Measurements from ENCODE around the gene NEU3. TPM values are rescaled to one million over a fixed set of nuclear protein-coding genes. Genes with fewer than 3 reads are reported as not detected.

The NEU3 gene
- total RNA-seq, 1 experiment from 2014 or later = 12.5 TPM

DNA sequence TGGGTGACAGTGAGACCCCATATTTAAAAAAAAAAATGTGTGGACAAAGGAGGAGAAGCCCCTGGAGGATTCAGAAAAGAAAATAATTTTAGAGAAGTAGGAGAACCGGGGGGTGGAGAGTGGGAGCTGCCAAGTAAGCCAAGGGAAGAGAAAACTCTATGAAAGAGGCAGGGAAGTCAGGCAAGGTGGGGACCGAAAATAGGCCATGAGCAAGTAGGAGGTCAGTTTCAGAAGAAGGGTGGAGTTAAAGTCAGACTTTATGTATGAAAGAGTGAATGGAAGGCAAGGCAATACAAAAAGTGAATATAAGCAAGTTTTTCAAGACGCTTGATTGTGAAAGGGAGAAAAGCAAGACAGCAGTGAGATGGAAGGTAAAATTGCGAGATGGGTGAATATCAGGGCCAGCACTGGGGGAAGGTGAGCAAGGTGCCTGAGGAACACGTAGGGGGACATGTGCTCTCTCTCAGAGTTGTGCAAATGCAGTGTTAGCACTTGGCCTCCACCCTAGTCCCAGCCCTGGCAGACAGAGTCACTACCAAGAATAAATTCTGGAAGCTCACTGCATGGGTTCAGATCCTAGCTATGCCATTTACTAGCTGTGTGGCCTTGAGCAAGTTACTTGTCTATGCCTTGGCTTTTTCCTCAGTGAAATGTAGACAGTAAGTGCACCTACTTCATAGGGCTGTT lies 46.5 kb upstream of the NEU3 start:
- ChIA-PET POLR2A (no interaction called here), CTCF (interaction anchor here (1.4 kb wide), 1 partner anchor 13 kb away, joined by 3 read pairs; no protein-coding TSS in a partner anchor), RAD21 (ENCODE audit: low non-redundant PET in 1 of 2, low total read pairs in 2 of 2, uncharacterized antibody in 2 of 2, unreplicated experiment in 2 of 2) (no interaction called here)
- DNase-seq (ENCODE audit: low read depth, low spot score) (no peak), ATAC-seq (no peak)
- no TSS peak for BruUV-seq (replicated peaks)
- no peaks in the 10 kb centered on the region for H3K27me3 ChIP-seq (ENCODE audit: insufficient read depth, low read length)
- no peaks in the 10 kb centered on the region for H3K9me2 ChIP-seq (ENCODE audit: insufficient read depth)
- intact Hi-C loops (cut with micrococcal nuclease) = no loop called here
- TF ChIP-seq EZH2phosphoT487 (IDR thresholded peaks at IDR 0.05; ENCODE audit: borderline replicate concordance) (no peak), TCF7L2 (IDR thresholded peaks at IDR 0.05; ENCODE audit: borderline replicate concordance, extremely low read depth, insufficient read depth, insufficient read length) (no peak), JUND (IDR thresholded peaks at IDR 0.05) (no peak), YY1 (IDR thresholded peaks at IDR 0.05; ENCODE audit: extremely low read depth, insufficient replicate concordance, low read depth, low read length) (no peak), ZNF274 (IDR thresholded peaks at IDR 0.05; ENCODE audit: low read depth, low read length) (no peak), ELF1 (IDR thresholded peaks at IDR 0.05; ENCODE audit: borderline replicate concordance, low read depth) (no peak), EZH2 (IDR thresholded peaks at IDR 0.05) (no peak), SP1 (IDR thresholded peaks at IDR 0.05; ENCODE audit: low read depth) (no peak), FOSL1 (IDR thresholded peaks at IDR 0.05; ENCODE audit: low read depth) (no peak), ZFX (IDR thresholded peaks at IDR 0.05) (no peak), SIN3A (IDR thresholded peaks at IDR 0.05; ENCODE audit: low read depth) (no peak), CBX3 (IDR thresholded peaks at IDR 0.05; ENCODE audit: low read depth) (no peak), RAD21 (IDR thresholded peaks at IDR 0.05; ENCODE audit: low read depth) (no peak), CEBPB (IDR thresholded peaks at IDR 0.05; ENCODE audit: low read depth) (no peak)
- TF ChIP-seq, protein P1, sequence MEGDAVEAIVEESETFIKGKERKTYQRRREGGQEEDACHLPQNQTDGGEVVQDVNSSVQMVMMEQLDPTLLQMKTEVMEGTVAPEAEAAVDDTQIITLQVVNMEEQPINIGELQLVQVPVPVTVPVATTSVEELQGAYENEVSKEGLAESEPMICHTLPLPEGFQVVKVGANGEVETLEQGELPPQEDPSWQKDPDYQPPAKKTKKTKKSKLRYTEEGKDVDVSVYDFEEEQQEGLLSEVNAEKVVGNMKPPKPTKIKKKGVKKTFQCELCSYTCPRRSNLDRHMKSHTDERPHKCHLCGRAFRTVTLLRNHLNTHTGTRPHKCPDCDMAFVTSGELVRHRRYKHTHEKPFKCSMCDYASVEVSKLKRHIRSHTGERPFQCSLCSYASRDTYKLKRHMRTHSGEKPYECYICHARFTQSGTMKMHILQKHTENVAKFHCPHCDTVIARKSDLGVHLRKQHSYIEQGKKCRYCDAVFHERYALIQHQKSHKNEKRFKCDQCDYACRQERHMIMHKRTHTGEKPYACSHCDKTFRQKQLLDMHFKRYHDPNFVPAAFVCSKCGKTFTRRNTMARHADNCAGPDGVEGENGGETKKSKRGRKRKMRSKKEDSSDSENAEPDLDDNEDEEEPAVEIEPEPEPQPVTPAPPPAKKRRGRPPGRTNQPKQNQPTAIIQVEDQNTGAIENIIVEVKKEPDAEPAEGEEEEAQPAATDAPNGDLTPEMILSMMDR (IDR thresholded peaks at IDR 0.05 in 2 of 3, conservative IDR thresholded peaks at IDR 0.05 in 1 of 3; ENCODE audit: borderline replicate concordance in 1 of 3, insufficient read depth in 1 of 3, low read depth in 2 of 3, low read length in 2 of 3) = no peak
- TF ChIP-seq, protein P2, sequence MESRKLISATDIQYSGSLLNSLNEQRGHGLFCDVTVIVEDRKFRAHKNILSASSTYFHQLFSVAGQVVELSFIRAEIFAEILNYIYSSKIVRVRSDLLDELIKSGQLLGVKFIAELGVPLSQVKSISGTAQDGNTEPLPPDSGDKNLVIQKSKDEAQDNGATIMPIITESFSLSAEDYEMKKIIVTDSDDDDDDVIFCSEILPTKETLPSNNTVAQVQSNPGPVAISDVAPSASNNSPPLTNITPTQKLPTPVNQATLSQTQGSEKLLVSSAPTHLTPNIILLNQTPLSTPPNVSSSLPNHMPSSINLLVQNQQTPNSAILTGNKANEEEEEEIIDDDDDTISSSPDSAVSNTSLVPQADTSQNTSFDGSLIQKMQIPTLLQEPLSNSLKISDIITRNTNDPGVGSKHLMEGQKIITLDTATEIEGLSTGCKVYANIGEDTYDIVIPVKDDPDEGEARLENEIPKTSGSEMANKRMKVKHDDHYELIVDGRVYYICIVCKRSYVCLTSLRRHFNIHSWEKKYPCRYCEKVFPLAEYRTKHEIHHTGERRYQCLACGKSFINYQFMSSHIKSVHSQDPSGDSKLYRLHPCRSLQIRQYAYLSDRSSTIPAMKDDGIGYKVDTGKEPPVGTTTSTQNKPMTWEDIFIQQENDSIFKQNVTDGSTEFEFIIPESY (IDR thresholded peaks at IDR 0.05; ENCODE audit: extremely low read depth, insufficient replicate concordance, low read length) = no peak
- TF ChIP-seq, protein P3, sequence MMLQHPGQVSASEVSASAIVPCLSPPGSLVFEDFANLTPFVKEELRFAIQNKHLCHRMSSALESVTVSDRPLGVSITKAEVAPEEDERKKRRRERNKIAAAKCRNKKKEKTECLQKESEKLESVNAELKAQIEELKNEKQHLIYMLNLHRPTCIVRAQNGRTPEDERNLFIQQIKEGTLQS (IDR thresholded peaks at IDR 0.05) = no peak
- TF ChIP-seq, protein P4, sequence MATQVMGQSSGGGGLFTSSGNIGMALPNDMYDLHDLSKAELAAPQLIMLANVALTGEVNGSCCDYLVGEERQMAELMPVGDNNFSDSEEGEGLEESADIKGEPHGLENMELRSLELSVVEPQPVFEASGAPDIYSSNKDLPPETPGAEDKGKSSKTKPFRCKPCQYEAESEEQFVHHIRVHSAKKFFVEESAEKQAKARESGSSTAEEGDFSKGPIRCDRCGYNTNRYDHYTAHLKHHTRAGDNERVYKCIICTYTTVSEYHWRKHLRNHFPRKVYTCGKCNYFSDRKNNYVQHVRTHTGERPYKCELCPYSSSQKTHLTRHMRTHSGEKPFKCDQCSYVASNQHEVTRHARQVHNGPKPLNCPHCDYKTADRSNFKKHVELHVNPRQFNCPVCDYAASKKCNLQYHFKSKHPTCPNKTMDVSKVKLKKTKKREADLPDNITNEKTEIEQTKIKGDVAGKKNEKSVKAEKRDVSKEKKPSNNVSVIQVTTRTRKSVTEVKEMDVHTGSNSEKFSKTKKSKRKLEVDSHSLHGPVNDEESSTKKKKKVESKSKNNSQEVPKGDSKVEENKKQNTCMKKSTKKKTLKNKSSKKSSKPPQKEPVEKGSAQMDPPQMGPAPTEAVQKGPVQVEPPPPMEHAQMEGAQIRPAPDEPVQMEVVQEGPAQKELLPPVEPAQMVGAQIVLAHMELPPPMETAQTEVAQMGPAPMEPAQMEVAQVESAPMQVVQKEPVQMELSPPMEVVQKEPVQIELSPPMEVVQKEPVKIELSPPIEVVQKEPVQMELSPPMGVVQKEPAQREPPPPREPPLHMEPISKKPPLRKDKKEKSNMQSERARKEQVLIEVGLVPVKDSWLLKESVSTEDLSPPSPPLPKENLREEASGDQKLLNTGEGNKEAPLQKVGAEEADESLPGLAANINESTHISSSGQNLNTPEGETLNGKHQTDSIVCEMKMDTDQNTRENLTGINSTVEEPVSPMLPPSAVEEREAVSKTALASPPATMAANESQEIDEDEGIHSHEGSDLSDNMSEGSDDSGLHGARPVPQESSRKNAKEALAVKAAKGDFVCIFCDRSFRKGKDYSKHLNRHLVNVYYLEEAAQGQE (IDR thresholded peaks at IDR 0.05; ENCODE audit: low read depth) = no peak
- TF ChIP-seq, protein P5, sequence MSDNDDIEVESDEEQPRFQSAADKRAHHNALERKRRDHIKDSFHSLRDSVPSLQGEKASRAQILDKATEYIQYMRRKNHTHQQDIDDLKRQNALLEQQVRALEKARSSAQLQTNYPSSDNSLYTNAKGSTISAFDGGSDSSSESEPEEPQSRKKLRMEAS (IDR thresholded peaks at IDR 0.05) = no peak
- no peak overlapping the region for H2AFZ ChIP-seq (ENCODE audit: low read depth, low read length, poor library complexity, severe bottlenecking)
- no peak overlapping the region for H3K9ac ChIP-seq (ENCODE audit: low read length)
- no peaks in the 10 kb centered on the region for H3K9me3 ChIP-seq (ENCODE audit: control insufficient read depth in 1 of 2, insufficient read depth in 1 of 2, low read depth in 1 of 2, low read length in 2 of 2)
- no peak overlapping the region for H3K4me2 ChIP-seq (ENCODE audit: low read length)
- no peak overlapping the region for H3K4me3 ChIP-seq (replicated peaks in 1 of 2; ENCODE audit: low read depth in 1 of 2, low read length in 2 of 2)
- H4K20me1 ChIP-seq (ENCODE audit: insufficient read depth) = no peaks in the 10 kb centered on the region
- no peak overlapping the region for H3K27ac ChIP-seq (ENCODE audit: low read depth, low read length)
- H3K79me2 ChIP-seq (ENCODE audit: insufficient read depth, low read length) = peaks cover 3% of the 10 kb centered on the region; the same call in 1 of the 2 replicates
- peaks cover 0 to 8% of the 10 kb centered on the region in 2 experiments; a peak in 1 of 4 replicates for H3K4me1 ChIP-seq (ENCODE audit: control insufficient read depth in 1 of 2, insufficient read depth in 2 of 2, low read length in 2 of 2)
- H3K36me3 ChIP-seq (ENCODE audit: control insufficient read depth in 1 of 2, insufficient read depth in 2 of 2, low read length in 2 of 2) = peaks cover 0 to 2% of the 10 kb centered on the region in 2 experiments; a peak in 1 of 4 replicates
